Esophagus squamous epithelium (tissue), 5 donors: ENCODE measurements around the gene BUD13. TPM values are rescaled to one million over a fixed set of nuclear protein-coding genes. Genes with fewer than 3 reads are reported as not detected.
"Not testable (repeated sequence)": the region's sequence is repeated elsewhere in the genome, so short reads cannot be mapped to it uniquely, and the experiment has no call there.

Experiments
- DNase-seq: peaks from one replicate; lab custom pipeline; 2025; lab: John Stamatoyannopoulos, UW
- H3K27ac ChIP-seq, 4 donors: fragments of 200-600 bp; sonication (generic); one replicate each; pipeline ENCODE4 v1.5.1; 2016 to 2019; ENCODE audit warnings: mild to moderate bottlenecking in 1 of 4
- H3K27me3 ChIP-seq, 4 donors: fragments of 200-600 bp; sonication (generic); 1 replicate in 3 of 4; 2 replicates in 1 of 4; pipeline versions ENCODE4 v1.5.1 to v1.6.0; 2017 to 2021; ENCODE audit warnings: antibody characterized with exemption in 1 of 4
- H3K36me3 ChIP-seq, 3 donors: fragments of 200-600 bp; sonication (generic); one replicate each; pipeline ENCODE4 v1.5.1; 2016 to 2019
- H3K4me1 ChIP-seq, 3 donors: fragments of 200-600 bp; sonication (generic); one replicate each; pipeline ENCODE4 v1.5.1; 2017 to 2019
- H3K4me3 ChIP-seq, 4 donors: fragments of 200-600 bp; sonication (generic); 1 replicate in 3 of 4; 2 replicates in 1 of 4; pipeline ENCODE4 v1.5.1; 2016 to 2019; ENCODE audit warnings: mild to moderate bottlenecking in 2 of 4, moderate library complexity in 1 of 4
- H3K9me3 ChIP-seq, 3 donors: fragments of 200-600 bp; sonication (generic); one replicate each; pipeline ENCODE4 v1.5.1; 2016 to 2019
- CTCF ChIP-seq, 6 experiments: fragments of 450-650 bp in 4 of 6; fragments of 200-600 bp in 2 of 6; sonication (generic) in 2 of 6; IDR thresholded peaks; one replicate each; pipeline ENCODE4 v1.5.1; 2016 to 2019; ENCODE audit warnings: antibody characterized with exemption in 6 of 6, mild to moderate bottlenecking in 4 of 6, moderate library complexity in 4 of 6
- POLR2A ChIP-seq, 4 donors: fragments of 450-650 bp; IDR thresholded peaks; one replicate each; pipeline ENCODE4 v1.6.1; 2017; ENCODE audit warnings: antibody characterized with exemption in 4 of 4, mild to moderate bottlenecking in 4 of 4, moderate library complexity in 3 of 4
- WGBS, 2 donors: methylation state at CpG; one replicate each; pipeline ENCODE4 v1.1.5; 2018; 5-methylcytosine and 5-hydroxymethylcytosine counted together
- intact Hi-C: fragments of 100-400 bp; cut with DNase I; formaldehyde crosslinking; loops from one replicate; pipeline ENCODE4 v1.15.0; 2022
- total RNA-seq, 4 donors: library from RNA; depleted of rRNA; stranded (reverse); fragments of >200 nt; gene quantifications; one replicate each; pipeline ENCODE4 v1.1.0, GENCODE V29; 2016
- donor health status: DM: yes; HTN: yes; CAD: no.

BUD13 gene
- total RNA-seq, 4 donors from 2014 or later = 6.0 to 13.9 (median 12.0) TPM

GRCh38 chr11:116807601-116808261 is 34.9 kb upstream of the BUD13 start:
- Histone ChIP-seq H3K27me3 (no peaks in the 10 kb centered on the region), H3K9me3 (no peaks in the 10 kb centered on the region), H3K27ac (no peak overlapping the region), H3K4me3 (no peak overlapping the region), H3K4me1 (no peaks in the 10 kb centered on the region), H3K36me3 (no peaks in the 10 kb centered on the region)
- intact Hi-C loops = no loop called here
- TF ChIP-seq POLR2A (IDR thresholded peaks at IDR 0.05) (no peak), CTCF (IDR thresholded peaks at IDR 0.05) (no peak)
- DNase-seq = no peak
- WGBS, 2 donors = 89 to 90% methylated on average over 6 of the region's 6 CpGs

GRCh38 chr11:116804001-116804400 is 31.2 kb upstream of the BUD13 start:
- WGBS, 2 donors = 59% methylated on average over 3 of the region's 3 CpGs
- intact Hi-C loops = no loop called here

DNA sequence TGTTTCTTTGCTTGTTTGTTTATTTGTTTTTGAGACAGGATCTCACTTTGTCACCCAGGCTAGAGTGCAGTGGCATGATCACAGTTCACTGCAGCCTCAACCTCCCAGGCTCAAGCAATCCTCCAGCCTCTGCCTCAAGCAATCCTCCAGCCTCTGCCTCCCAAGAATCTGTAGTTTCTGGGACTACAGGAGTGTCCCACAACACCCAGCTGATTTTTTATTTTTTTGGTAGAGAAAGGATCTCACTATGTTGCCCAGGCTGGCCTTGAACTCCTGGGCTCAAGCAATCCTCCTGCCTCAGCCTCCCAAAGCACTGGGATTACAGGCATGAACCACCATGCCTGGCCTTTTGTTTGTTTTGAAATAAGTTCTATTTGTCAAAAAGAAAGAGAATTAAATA is 28.9 kb upstream of the BUD13 start:
- DNase-seq = not testable (repeated sequence)

More at GRCh38 chr11:116804001-116804400, 31.2 kb upstream of the BUD13 start:
- no peaks in the 10 kb centered on the region for H3K9me3 ChIP-seq
- H3K27me3 ChIP-seq = peaks cover 0 to 1% (median 0%) of the 10 kb centered on the region in 4 donors
- H3K27ac ChIP-seq = no peak overlapping the region
- no peaks in the 10 kb centered on the region for H3K36me3 ChIP-seq
- TF ChIP-seq POLR2A (IDR thresholded peaks at IDR 0.05) (no peak), CTCF (IDR thresholded peaks at IDR 0.05) (no peak)
- H3K4me3 ChIP-seq = no peak overlapping the region
- no peak for DNase-seq
- no peaks in the 10 kb centered on the region for H3K4me1 ChIP-seq

DNA sequence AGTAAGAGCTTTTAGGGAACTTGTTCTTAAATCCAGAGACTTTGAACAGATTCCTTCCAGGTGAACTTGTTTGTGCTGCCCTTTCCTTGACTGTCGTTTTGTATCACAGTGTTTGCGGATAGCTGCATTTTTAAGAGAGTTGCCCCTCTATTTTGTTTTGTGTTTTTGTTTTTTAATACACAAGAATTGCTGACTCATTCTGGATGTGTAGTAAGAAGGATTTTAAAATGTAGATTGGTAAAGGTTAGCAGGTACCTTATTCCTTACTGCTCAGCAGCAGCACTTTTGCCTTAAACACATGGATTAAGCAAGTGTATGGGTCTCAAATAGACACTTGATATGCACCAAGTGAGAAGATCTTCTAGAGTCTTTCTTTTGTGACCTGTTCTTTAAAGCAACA is 27.8 kb upstream of the BUD13 start:
- no peak overlapping the region for H3K4me3 ChIP-seq
- DNase-seq = no peak
- no peak overlapping the region for H3K27ac ChIP-seq
- no peaks in the 10 kb centered on the region for H3K9me3 ChIP-seq
- intact Hi-C loops = no loop called here
- TF ChIP-seq POLR2A (IDR thresholded peaks at IDR 0.05) (no peak), CTCF (IDR thresholded peaks at IDR 0.05) (no peak)
- WGBS, 2 donors = 91 to 93% methylated on average over 2 of the region's 2 CpGs
- H3K4me1 ChIP-seq = no peaks in the 10 kb centered on the region
- H3K36me3 ChIP-seq = no peaks in the 10 kb centered on the region
- H3K27me3 ChIP-seq = peaks cover 0 to 4% (median 0%) of the 10 kb centered on the region in 4 donors

More for the DNA sequence above, 28.9 kb upstream of the BUD13 start:
- H3K4me3 ChIP-seq, H3K36me3 ChIP-seq, H3K27ac ChIP-seq, intact Hi-C loops, H3K27me3 ChIP-seq, H3K9me3 ChIP-seq, H3K4me1 ChIP-seq: not testable (repeated sequence)

DNA sequence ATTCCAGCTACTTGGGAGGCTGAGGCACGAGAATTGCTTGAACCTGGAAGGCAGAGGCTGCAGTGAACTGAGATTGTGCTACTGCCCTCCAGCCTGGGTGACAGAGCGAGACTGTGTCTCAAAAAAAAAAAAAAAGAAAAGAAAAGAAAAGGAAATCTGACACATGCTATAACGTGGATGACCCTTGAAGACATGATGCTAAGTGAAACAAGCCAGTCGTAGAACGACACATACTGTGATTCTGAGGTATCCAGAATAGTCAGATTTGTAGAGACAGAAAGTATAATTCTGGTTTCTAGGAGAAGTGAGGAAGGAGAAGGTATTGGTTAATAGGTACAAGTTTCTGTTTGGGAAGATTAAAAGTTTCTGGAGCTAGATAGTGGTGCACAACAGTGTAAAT is 25.6 kb upstream of the BUD13 start:
- DNase-seq = no peak
- no peak overlapping the region for H3K4me3 ChIP-seq
- H3K9me3 ChIP-seq = no peaks in the 10 kb centered on the region
- intact Hi-C loops = loop anchor here (5.0 kb wide), 1 partner anchor 309 kb away; no protein-coding TSS in a partner anchor
- no peaks in the 10 kb centered on the region for H3K4me1 ChIP-seq
- TF ChIP-seq CTCF (IDR thresholded peaks at IDR 0.05) = no peak
- no peak for TF ChIP-seq POLR2A (IDR thresholded peaks at IDR 0.05)
- H3K27ac ChIP-seq = no peak overlapping the region
- no peaks in the 10 kb centered on the region for H3K36me3 ChIP-seq
- peaks cover 0 to 4% (median 0%) of the 10 kb centered on the region in 4 donors for H3K27me3 ChIP-seq
- WGBS, 2 donors = 56 to 73% methylated on average over 4 to 5 of the region's 5 CpGs
